Skin epidermis (tissue), 12 donors: ENCODE measurements around the gene GTPBP2.

ENCODE experiments used
- H3K27ac ChIP-seq, 21 experiments: fragments of 200-600 bp; sonication (generic) in 11 of 21; one replicate each; pipeline ENCODE4 v1.5.0; 2020; ENCODE audit warnings: mild to moderate bottlenecking in 3 of 21, inconsistent platforms in 2 of 21, moderate library complexity in 2 of 21
- H3K4me3 ChIP-seq, 7 experiments: fragments of 200-600 bp; sonication (generic) in 2 of 7; one replicate each; pipeline ENCODE4 v1.5.0; 2020; ENCODE audit warnings: inconsistent platforms in 2 of 7, mild to moderate bottlenecking in 2 of 7, moderate library complexity in 1 of 7

The GTPBP2 gene

GRCh38 chr6:43628393-43629103 lies 516 bp downstream of the GTPBP2 start:
- Histone ChIP-seq H3K4me3 (peak overlapping the region; percentile 76 to 98 (median 92)), H3K27ac (peak overlapping the region; percentile 77 to 99 (median 97))

GRCh38 chr6:43627008-43627825 lies 1.8 kb downstream of the GTPBP2 start:
- no peak overlapping the region for H3K4me3 ChIP-seq

GRCh38 chr6:43625393-43625992 lies 3.6 kb downstream of the GTPBP2 start:
- Histone ChIP-seq H3K27ac (no peak overlapping the region), H3K4me3 (no peak overlapping the region)

More at GRCh38 chr6:43627008-43627825, 1.8 kb downstream of the GTPBP2 start:
- peak overlapping the region in 12 of 21 experiments; percentile 8 to 99 (median 60) for H3K27ac ChIP-seq

- no peak overlapping the region for H3K27ac ChIP-seq
- H3K4me3 ChIP-seq, result no peak overlapping the region
These were observed 4.2 kb downstream of the GTPBP2 start for GRCh38 chr6:43624786-43625288.

- no peak overlapping the region for H3K27ac ChIP-seq
- H3K4me3 ChIP-seq, result no peak overlapping the region
These were observed 4.9 kb downstream of the GTPBP2 start for GRCh38 chr6:43623880-43624785.

- Histone ChIP-seq H3K27ac (no peak overlapping the region), H3K4me3 (no peak overlapping the region)
These were observed 6.5 kb downstream of the GTPBP2 start for GRCh38 chr6:43622541-43622940.

GRCh38 chr6:43621836-43622180 lies 7.3 kb downstream of the GTPBP2 start:
- no peak overlapping the region for H3K27ac ChIP-seq
- no peak overlapping the region for H3K4me3 ChIP-seq

- Histone ChIP-seq H3K4me3 (no peak overlapping the region), H3K27ac (no peak overlapping the region)
These were observed 7.8 kb downstream of the GTPBP2 start for GRCh38 chr6:43621078-43621835.

- Histone ChIP-seq H3K27ac (no peak overlapping the region), H3K4me3 (no peak overlapping the region)
These were observed 12.2 kb downstream of the GTPBP2 start for GRCh38 chr6:43616725-43617472.

- Histone ChIP-seq H3K27ac (no peak overlapping the region), H3K4me3 (no peak overlapping the region)
These were observed 14.7 kb downstream of the GTPBP2 start for GRCh38 chr6:43614396-43614730.

GRCh38 chr6:43613721-43614395 lies 15.2 kb downstream of the GTPBP2 start:
- no peak overlapping the region for H3K27ac ChIP-seq
- no peak overlapping the region for H3K4me3 ChIP-seq

- Histone ChIP-seq H3K4me3 (no peak overlapping the region), H3K27ac (no peak overlapping the region)
These were observed 18.6 kb downstream of the GTPBP2 start for GRCh38 chr6:43610431-43610830.

GRCh38 chr6:43609402-43609801 lies 19.7 kb downstream of the GTPBP2 start:
- Histone ChIP-seq H3K4me3 (no peak overlapping the region), H3K27ac (no peak overlapping the region)

- Histone ChIP-seq H3K4me3 (no peak overlapping the region), H3K27ac (no peak overlapping the region)
These were observed 20.3 kb downstream of the GTPBP2 start for GRCh38 chr6:43608807-43609206.

GRCh38 chr6:43608310-43608763 lies 20.7 kb downstream of the GTPBP2 start:
- H3K27ac ChIP-seq, result no peak overlapping the region
- H3K4me3 ChIP-seq, result no peak overlapping the region

GRCh38 chr6:43606019-43606418 lies 23.0 kb downstream of the GTPBP2 start:
- no peak overlapping the region for H3K4me3 ChIP-seq
- H3K27ac ChIP-seq, result no peak overlapping the region

GRCh38 chr6:43604174-43604573 lies 24.9 kb downstream of the GTPBP2 start:
- Histone ChIP-seq H3K27ac (no peak overlapping the region), H3K4me3 (no peak overlapping the region)

GRCh38 chr6:43600595-43600994 lies 28.5 kb downstream of the GTPBP2 start:
- no peak overlapping the region for H3K27ac ChIP-seq

More at GRCh38 chr6:43600595-43600994, 28.5 kb downstream of the GTPBP2 start:
- H3K4me3 ChIP-seq, result no peak overlapping the region
